Body of pancreas (tissue), 4 donors: ENCODE data around the gene BRD4. TPM values are rescaled to one million over a fixed set of nuclear protein-coding genes. Genes with fewer than 3 reads are reported as not detected.
A peak's percentile ranks its signal among the peaks of the same experiment; 100 is the strongest.

Source experiments
- ATAC-seq: fragments of 150-250 bp; one replicate; pipeline ENCODE4 v1.9.1; 2016
- DNase-seq, 4 donors: peaks; one replicate each; pipeline ENCODE4 v3.0.0-alpha.2; 2019
- H3K27ac ChIP-seq, 4 donors: fragments of 200-600 bp; sonication (generic); 1 replicate in 3 of 4; 2 replicates in 1 of 4; pipeline versions ENCODE4 v1.5.1 to v1.6.1; 2016 to 2019; ENCODE audit warnings: mild to moderate bottlenecking in 1 of 4, mixed read lengths in 1 of 4, moderate library complexity in 1 of 4
- H3K27me3 ChIP-seq, 2 donors: fragments of 200-600 bp; sonication (generic); one replicate each; pipeline ENCODE4 v1.6.0; 2016; ENCODE audit warnings: mild to moderate bottlenecking in 1 of 2
- H3K36me3 ChIP-seq, 2 donors: fragments of 200-600 bp; sonication (generic); replicated peaks in 1 of 2; 2 replicates each; pipeline ENCODE4 v1.5.1; 2016; ENCODE audit warnings: low read depth in 2 of 2; ENCODE audit not compliant: insufficient read depth in 1 of 2
- H3K4me1 ChIP-seq: fragments of 200-600 bp; sonication (generic); one replicate; pipeline ENCODE4 v1.6.0; 2016
- H3K4me3 ChIP-seq, 2 donors: fragments of 200-600 bp; sonication (generic); 1 replicate in 1 of 2; 2 replicates in 1 of 2; pipeline ENCODE4 v1.5.1; 2016 to 2019
- H3K9me3 ChIP-seq, 3 donors: fragments of 200-600 bp; sonication (generic); 1 replicate in 2 of 3; 2 replicates in 1 of 3; pipeline ENCODE4 v1.5.1; 2016
- POLR2A ChIP-seq, 3 donors: fragments of 450-650 bp; IDR thresholded peaks; one replicate each; pipeline ENCODE4 v1.6.1; 2016; ENCODE audit warnings: antibody characterized with exemption in 3 of 3, mild to moderate bottlenecking in 2 of 3
- WGBS, 2 donors: methylation state at CpG; one replicate each; pipeline ENCODE4 v1.1.5; 2017; 5-methylcytosine and 5-hydroxymethylcytosine counted together
- intact Hi-C: fragments of 100-400 bp; cut with DNase I; formaldehyde crosslinking; loops from one replicate; pipeline ENCODE4 v1.15.1; 2023
- total RNA-seq, 2 donors: library from RNA; depleted of rRNA; stranded (reverse); fragments of >200 nt; gene quantifications; one replicate each; pipeline ENCODE4 v1.1.0, GENCODE V29; 2016
- TF ChIP-seq, protein P1 (sequence below), 7 experiments: fragments of 450-650 bp in 4 of 7; fragments of 200-600 bp in 3 of 7; sonication (generic) in 3 of 7; IDR thresholded peaks; one replicate each; pipeline ENCODE4 v1.5.1; 2016 to 2019; ENCODE audit warnings: antibody characterized with exemption in 7 of 7

Gene BRD4
- 10 to 100 TPM; 15.3 to 33.6 TPM for total RNA-seq

DNA sequence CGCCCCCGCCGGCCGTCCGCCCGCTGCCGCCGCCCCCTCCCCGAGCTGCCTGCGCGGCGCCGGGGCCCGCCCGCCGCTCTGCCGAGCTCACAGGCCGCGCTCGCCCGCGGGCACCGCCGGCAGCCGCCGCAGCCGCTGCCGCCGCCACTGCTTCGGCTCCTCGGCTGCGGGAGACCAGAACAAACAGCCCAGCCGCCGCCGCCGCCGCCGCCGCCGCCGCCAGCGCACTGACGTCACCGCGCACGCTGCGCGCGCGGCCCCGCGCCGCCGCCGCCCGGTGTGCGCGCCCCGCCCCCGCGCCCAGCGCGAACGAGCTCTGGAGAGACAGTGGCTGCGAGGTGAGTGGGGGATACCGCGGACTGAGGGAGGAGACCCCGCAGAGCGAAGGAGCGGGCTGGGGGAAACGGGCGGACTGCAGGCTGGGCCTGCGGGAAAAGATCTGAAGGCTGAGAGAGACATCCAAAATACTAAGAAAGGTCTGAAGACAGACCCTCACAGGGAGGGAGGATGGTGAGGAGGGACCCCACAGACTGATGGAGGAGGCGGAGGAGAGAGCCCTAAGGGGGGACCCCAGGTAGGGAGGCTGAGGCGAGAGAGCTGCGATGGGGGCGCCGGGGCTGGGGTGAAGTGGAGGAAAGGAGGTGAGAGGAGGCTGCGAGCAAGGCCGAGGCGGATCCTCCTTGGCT is at the start of gene BRD4:
BRD4 (minus strand) TSS at position 229 of the 686 bp plus-strand sequence. CDS start 59,440 bp downstream, outside the sequence.
- intact Hi-C loops = no loop called here
- ATAC-seq (peak; percentile 86), DNase-seq (peak; percentile 69 to 76 (median 71))
- H3K9me3 ChIP-seq = no peaks in the 10 kb centered on the region
- H3K27ac ChIP-seq = peak within 1 kb of the TSS; percentile 84 to 99 (median 92)
- peaks cover 64% of the 10 kb centered on the region for H3K4me1 ChIP-seq
- WGBS, 2 donors = 2 to 7% methylated on average over 23 to 41 of the region's 81 CpGs
- H3K4me3 ChIP-seq = peak within 1 kb of the TSS; percentile 54 to 76
- TF ChIP-seq, protein P1, sequence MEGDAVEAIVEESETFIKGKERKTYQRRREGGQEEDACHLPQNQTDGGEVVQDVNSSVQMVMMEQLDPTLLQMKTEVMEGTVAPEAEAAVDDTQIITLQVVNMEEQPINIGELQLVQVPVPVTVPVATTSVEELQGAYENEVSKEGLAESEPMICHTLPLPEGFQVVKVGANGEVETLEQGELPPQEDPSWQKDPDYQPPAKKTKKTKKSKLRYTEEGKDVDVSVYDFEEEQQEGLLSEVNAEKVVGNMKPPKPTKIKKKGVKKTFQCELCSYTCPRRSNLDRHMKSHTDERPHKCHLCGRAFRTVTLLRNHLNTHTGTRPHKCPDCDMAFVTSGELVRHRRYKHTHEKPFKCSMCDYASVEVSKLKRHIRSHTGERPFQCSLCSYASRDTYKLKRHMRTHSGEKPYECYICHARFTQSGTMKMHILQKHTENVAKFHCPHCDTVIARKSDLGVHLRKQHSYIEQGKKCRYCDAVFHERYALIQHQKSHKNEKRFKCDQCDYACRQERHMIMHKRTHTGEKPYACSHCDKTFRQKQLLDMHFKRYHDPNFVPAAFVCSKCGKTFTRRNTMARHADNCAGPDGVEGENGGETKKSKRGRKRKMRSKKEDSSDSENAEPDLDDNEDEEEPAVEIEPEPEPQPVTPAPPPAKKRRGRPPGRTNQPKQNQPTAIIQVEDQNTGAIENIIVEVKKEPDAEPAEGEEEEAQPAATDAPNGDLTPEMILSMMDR (IDR thresholded peaks at IDR 0.05) = no peak
- no peak for TF ChIP-seq POLR2A (IDR thresholded peaks at IDR 0.05)
- H3K27me3 ChIP-seq = no peaks in the 10 kb centered on the region
- H3K36me3 ChIP-seq = no peaks in the 10 kb centered on the region

DNA sequence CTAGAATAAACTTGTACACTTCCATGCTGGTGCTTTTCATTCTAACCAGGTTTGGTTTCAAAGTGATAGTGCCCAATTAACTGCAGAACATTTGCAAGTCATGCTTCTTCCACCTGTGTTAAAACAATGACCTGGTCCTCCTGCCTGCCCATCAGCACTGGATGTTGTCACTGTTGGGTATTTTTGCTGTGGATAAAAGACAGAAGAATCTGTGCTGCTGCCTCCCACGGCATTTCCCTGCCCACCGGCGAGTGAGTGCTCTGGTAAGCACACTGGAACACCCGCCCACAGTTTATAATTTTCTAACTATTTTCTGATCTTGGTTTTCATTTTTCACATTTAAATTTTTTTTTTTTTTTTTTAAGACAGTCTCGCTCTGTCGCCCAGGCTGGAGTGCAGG is 49.5 kb upstream of the BRD4 start:
- H3K4me1 ChIP-seq = peaks cover 25% of the 10 kb centered on the region
- no peak for TF ChIP-seq POLR2A (IDR thresholded peaks at IDR 0.05)
- TF ChIP-seq, protein P1 (IDR thresholded peaks at IDR 0.05) = no peak
- DNase-seq (no peak), ATAC-seq (no peak)
- no peak overlapping the region for H3K4me3 ChIP-seq
- no peak overlapping the region for H3K27ac ChIP-seq
- H3K27me3 ChIP-seq = no peaks in the 10 kb centered on the region
- no peaks in the 10 kb centered on the region for H3K36me3 ChIP-seq
- WGBS, 2 donors = 91 to 93% methylated on average over 6 of the region's 6 CpGs
- H3K9me3 ChIP-seq = no peaks in the 10 kb centered on the region
- intact Hi-C loops = no loop called here

DNA sequence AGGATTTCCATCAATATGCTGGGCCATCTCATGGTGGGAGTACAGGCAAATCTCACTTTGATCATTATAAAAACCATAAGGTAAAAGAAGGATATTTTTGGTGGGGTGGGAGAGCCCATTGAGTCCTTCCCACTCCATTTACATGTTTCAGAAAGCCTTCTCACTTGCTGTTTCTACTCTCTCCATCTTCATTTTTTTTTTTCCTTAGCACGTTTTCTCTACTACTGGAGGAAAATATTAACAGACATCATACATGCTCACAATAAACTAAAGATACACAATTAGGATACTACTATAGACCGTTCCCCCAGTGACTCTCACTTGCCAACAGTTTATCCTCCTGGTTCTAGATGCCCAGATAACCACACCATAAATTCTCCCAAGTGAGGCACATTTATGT is 49.1 kb upstream of the BRD4 start:
- no peaks in the 10 kb centered on the region for H3K36me3 ChIP-seq
- intact Hi-C loops = no loop called here
- 76 to 85% methylated on average over 2 of the region's 2 CpGs for WGBS, 2 donors
- no peak overlapping the region for H3K27ac ChIP-seq
- H3K4me3 ChIP-seq = no peak overlapping the region
- no peak for TF ChIP-seq POLR2A (IDR thresholded peaks at IDR 0.05)
- TF ChIP-seq, protein P1 (IDR thresholded peaks at IDR 0.05) = no peak
- no peaks in the 10 kb centered on the region for H3K27me3 ChIP-seq
- peaks cover 28% of the 10 kb centered on the region for H3K4me1 ChIP-seq
- H3K9me3 ChIP-seq = no peaks in the 10 kb centered on the region
- ATAC-seq (no peak), DNase-seq (no peak)

DNA sequence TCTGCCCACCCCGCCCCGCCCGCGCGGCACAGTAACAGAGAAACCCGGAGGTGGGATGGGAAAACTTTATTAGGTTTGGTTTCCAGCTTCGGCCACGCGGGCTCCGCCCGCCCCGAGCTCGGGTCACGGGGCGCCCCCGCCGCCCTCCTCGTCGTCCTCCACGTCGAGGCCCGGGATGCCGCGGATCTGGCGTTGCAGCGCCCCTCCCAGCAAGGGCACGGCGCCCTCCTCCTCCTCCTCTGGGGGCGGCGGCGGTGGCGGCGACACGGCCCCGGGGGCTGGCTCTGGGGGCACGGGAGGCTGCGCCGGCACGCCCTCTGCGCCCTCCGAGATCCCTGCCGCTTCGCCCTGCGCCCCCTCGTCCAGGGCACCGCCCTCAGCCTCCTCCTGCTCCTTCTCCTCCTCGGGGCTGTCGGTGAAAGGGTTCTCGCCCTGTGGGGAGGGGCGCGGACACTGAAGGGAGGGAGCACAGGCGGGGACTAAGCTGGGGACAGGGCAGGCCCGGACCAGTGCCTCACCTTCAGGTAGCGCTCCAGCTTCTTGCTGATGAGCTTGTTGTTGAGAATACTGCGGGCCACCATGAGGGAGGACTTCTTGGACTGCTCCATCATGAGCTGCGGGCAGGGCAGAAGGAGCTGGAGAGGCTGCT is 47.8 kb upstream of the BRD4 start:
- TF ChIP-seq POLR2A (IDR thresholded peaks at IDR 0.05) = no peak
- TF ChIP-seq, protein P1 (IDR thresholded peaks at IDR 0.05) = no peak
- Histone ChIP-seq H3K27ac (peak overlapping the region; percentile 88 to 98 (median 94)), H3K4me3 (peak overlapping the region; percentile 64 to 98), H3K27me3 (no peaks in the 10 kb centered on the region), H3K36me3 (no peaks in the 10 kb centered on the region), H3K9me3 (no peaks in the 10 kb centered on the region), H3K4me1 (peaks cover 36% of the 10 kb centered on the region)
- ATAC-seq = no peak
- WGBS, 2 donors = 2 to 9% methylated on average over 22 to 50 of the region's 56 CpGs
- peak in 3 of 4 donors; percentile 49 to 58 (median 50) for DNase-seq
- intact Hi-C loops = loop anchor here (10.0 kb wide), 1 partner anchor 115 kb away; no protein-coding TSS in a partner anchor
